HCT116 (cell line): ENCODE data around the gene AQP1. TPM values are rescaled to one million over a fixed set of nuclear protein-coding genes. Genes with fewer than 3 reads are reported as not detected.

ENCODE experiments used
- ATAC-seq: fragments of 200-7000 bp; cut with Tn5 transposase; 2 replicates; pipeline ENCODE4 v1.9.1; 2020; ENCODE audit warnings: mild to moderate bottlenecking, moderate library complexity
- BruUV-seq: library from RNA; stranded (reverse); fragments of 400-500 nt; replicated peaks from 2 replicates; lab custom pipeline; 2021; lab: Mats Ljungman, UMichigan
- CTCF ChIA-PET: fragments of 300-600 bp; sonication (Branson Sonifier 250); formaldehyde crosslinking; loops from one replicate; lab custom pipeline; 2021; ENCODE audit warnings: antibody characterized with exemption; lab: Charles Lee
- POLR2A ChIA-PET: fragments of 300-600, 350-600 bp; sonication (Branson Sonifier 250); formaldehyde crosslinking; loops from one replicate; lab custom pipeline; 2021; ENCODE audit warnings: antibody characterized with exemption; lab: Charles Lee
- RAD21 ChIA-PET, 2 experiments: fragments of 300-600 bp; sonication (Branson Sonifier 250); formaldehyde crosslinking; loops; one replicate each; lab custom pipeline; 2023; ENCODE audit warnings: low total read pairs in 2 of 2; ENCODE audit not compliant: uncharacterized antibody in 2 of 2, unreplicated experiment in 2 of 2, low non-redundant PET in 1 of 2; lab: Charles Lee
- DNase-seq: peaks from one replicate; pipeline ENCODE4 v3.0.0-alpha.2; 2010; ENCODE audit warnings: low read depth, low spot score
- H2AFZ ChIP-seq: fragments of 200-600 bp; shearing (Covaris generic), sonication (generic); 2 replicates; pipeline ENCODE4 v1.6.1; 2017; ENCODE audit warnings: low read depth, mixed run types, mixed read lengths, antibody characterized with exemption, low read length; ENCODE audit not compliant: poor library complexity, severe bottlenecking
- H3K27ac ChIP-seq: 2 replicates; pipeline ENCODE4 v1.5.1; 2012; ENCODE audit warnings: low read depth, low read length
- H3K27me3 ChIP-seq: fragments of 200-600 bp; sonication (generic); 2 replicates; pipeline ENCODE4 v1.6.1; 2016; ENCODE audit warnings: mixed run types, low read length, mixed read lengths; ENCODE audit not compliant: insufficient read depth
- H3K36me3 ChIP-seq, 2 experiments: fragments of 200-500 bp in 1 of 2; fragments of 200-600 bp in 1 of 2; sonication (Bioruptor generic) in 1 of 2; sonication (generic) in 1 of 2; 2 replicates each; pipeline versions ENCODE4 v1.5.1 to v1.6.1; 2014 to 2016; ENCODE audit warnings: low read length in 2 of 2, inconsistent platforms in 1 of 2, mixed read lengths in 1 of 2, mixed run types in 1 of 2; ENCODE audit not compliant: insufficient read depth in 2 of 2, control insufficient read depth in 1 of 2
- H3K4me1 ChIP-seq, 2 experiments: fragments of 200-600 bp in 1 of 2; sonication (generic) in 1 of 2; 2 replicates each; pipeline versions ENCODE4 v1.5.1 to v1.6.1; 2012 to 2017; ENCODE audit warnings: low read length in 2 of 2, inconsistent platforms in 1 of 2, mild to moderate bottlenecking in 1 of 2, mixed read lengths in 1 of 2, mixed run types in 1 of 2, moderate library complexity in 1 of 2; ENCODE audit not compliant: insufficient read depth in 2 of 2, control insufficient read depth in 1 of 2
- H3K4me2 ChIP-seq: fragments of 200-600 bp; sonication (generic); 2 replicates; pipeline ENCODE4 v1.6.1; 2017; ENCODE audit warnings: mixed run types, low read length, mixed read lengths
- H3K4me3 ChIP-seq, 2 experiments: fragments of 200-600 bp in 1 of 2; sonication (generic) in 1 of 2; replicated peaks in 1 of 2; 2 replicates each; pipeline ENCODE4 v1.5.1; 2011 to 2016; ENCODE audit warnings: low read length in 2 of 2, control low read depth in 1 of 2, low read depth in 1 of 2, mild to moderate bottlenecking in 1 of 2, mixed read lengths in 1 of 2, mixed run types in 1 of 2
- H3K79me2 ChIP-seq: fragments of 200-600 bp; sonication (generic); 2 replicates; pipeline ENCODE4 v1.6.1; 2017; ENCODE audit warnings: mild to moderate bottlenecking, mixed run types, low read length, moderate library complexity, mixed read lengths; ENCODE audit not compliant: insufficient read depth
- H3K9ac ChIP-seq: fragments of 200-600 bp; sonication (generic); 2 replicates; pipeline ENCODE4 v1.6.1; 2016; ENCODE audit warnings: low read length, mixed read lengths
- H3K9me2 ChIP-seq: fragments of 200-600 bp; sonication (generic), shearing (Covaris generic); 2 replicates; pipeline ENCODE4 v1.6.1; 2017; ENCODE audit warnings: mixed run types, mild to moderate bottlenecking, moderate library complexity; ENCODE audit not compliant: insufficient read depth
- H3K9me3 ChIP-seq, 2 experiments: fragments of 200-500 bp in 1 of 2; fragments of 200-600 bp in 1 of 2; sonication (Bioruptor generic) in 1 of 2; sonication (generic) in 1 of 2; 2 replicates each; pipeline ENCODE4 v1.6.1; 2014 to 2017; ENCODE audit warnings: low read length in 2 of 2, mixed read lengths in 2 of 2, inconsistent platforms in 1 of 2, low read depth in 1 of 2, mild to moderate bottlenecking in 1 of 2, mixed run types in 1 of 2, moderate library complexity in 1 of 2; ENCODE audit not compliant: control insufficient read depth in 1 of 2, insufficient read depth in 1 of 2
- H4K20me1 ChIP-seq: fragments of 200-600 bp; sonication (generic), shearing (Covaris generic); 2 replicates; pipeline ENCODE4 v1.6.1; 2017; ENCODE audit warnings: mixed run types, mild to moderate bottlenecking, moderate library complexity; ENCODE audit not compliant: insufficient read depth
- CBX3 ChIP-seq: IDR thresholded peaks from 2 replicates; pipeline ENCODE4 v1.6.1; 2012; ENCODE audit warnings: low read depth
- CEBPB ChIP-seq: IDR thresholded peaks from 2 replicates; pipeline ENCODE4 v1.6.1; 2012; ENCODE audit warnings: low read depth
- CTCF ChIP-seq, 3 experiments: fragments of 200-600 bp in 1 of 3; sonication (generic) in 1 of 3; IDR thresholded peaks in 2 of 3; conservative IDR thresholded peaks in 1 of 3; 2 replicates each; pipeline ENCODE4 v1.5.1; 2012 to 2017; ENCODE audit warnings: low read depth in 2 of 3, low read length in 2 of 3, antibody characterized with exemption in 1 of 3, borderline replicate concordance in 1 of 3, control low read depth in 1 of 3, mild to moderate bottlenecking in 1 of 3, mixed read lengths in 1 of 3, mixed run types in 1 of 3, moderate library complexity in 1 of 3; ENCODE audit not compliant: insufficient read depth in 1 of 3
- ELF1 ChIP-seq: IDR thresholded peaks from 2 replicates; pipeline ENCODE4 v1.6.1; 2012; ENCODE audit warnings: low read depth, borderline replicate concordance
- EZH2phosphoT487 ChIP-seq: fragments of 200-600 bp; IDR thresholded peaks from 2 replicates; pipeline ENCODE4 v1.6.1; 2018; ENCODE audit warnings: antibody characterized with exemption, borderline replicate concordance
- FOSL1 ChIP-seq: IDR thresholded peaks from 2 replicates; pipeline ENCODE4 v1.6.1; 2012; ENCODE audit warnings: low read depth
- JUND ChIP-seq: IDR thresholded peaks from 2 replicates; pipeline ENCODE4 v1.6.1; 2012
- MAX ChIP-seq: IDR thresholded peaks from 2 replicates; pipeline ENCODE4 v1.6.1; 2012
- POLR2A ChIP-seq: IDR thresholded peaks from 2 replicates; pipeline ENCODE4 v1.7.0; 2011; ENCODE audit warnings: borderline replicate concordance; ENCODE audit not compliant: insufficient read depth, insufficient read length; ENCODE audit errors: extremely low read depth
- POLR2AphosphoS5 ChIP-seq: IDR thresholded peaks from 2 replicates; pipeline ENCODE4 v1.6.1; 2011; ENCODE audit warnings: mild to moderate bottlenecking, low read depth, low read length, moderate library complexity
- RAD21 ChIP-seq: IDR thresholded peaks from 2 replicates; pipeline ENCODE4 v1.6.1; 2012; ENCODE audit warnings: low read depth, mild to moderate bottlenecking
- REST ChIP-seq: IDR thresholded peaks from 2 replicates; pipeline ENCODE4 v1.6.1; 2012; ENCODE audit warnings: low read depth
- SP1 ChIP-seq: IDR thresholded peaks from 2 replicates; pipeline ENCODE4 v1.6.1; 2012; ENCODE audit warnings: low read depth
- SRF ChIP-seq: IDR thresholded peaks from 2 replicates; pipeline ENCODE4 v1.6.1; 2012; ENCODE audit warnings: low read depth
- TCF7L2 ChIP-seq: IDR thresholded peaks from 2 replicates; pipeline ENCODE4 v1.7.0; 2011; ENCODE audit warnings: borderline replicate concordance, inconsistent platforms; ENCODE audit not compliant: insufficient read depth, insufficient read length; ENCODE audit errors: extremely low read depth
- YY1 ChIP-seq: IDR thresholded peaks from 2 replicates; pipeline ENCODE4 v1.6.1; 2011; ENCODE audit warnings: low read length, low read depth, moderate library complexity, mild to moderate bottlenecking; ENCODE audit not compliant: insufficient replicate concordance; ENCODE audit errors: extremely low read depth
- ZFX ChIP-seq: fragments of 450-650 bp; IDR thresholded peaks from 2 replicates; pipeline ENCODE4 v1.6.1; 2017
- ZNF274 ChIP-seq: fragments of 200-500 bp; sonication (Bioruptor generic); IDR thresholded peaks from 2 replicates; pipeline ENCODE4 v1.6.1; 2014; ENCODE audit warnings: mild to moderate bottlenecking, low read depth, low read length, inconsistent platforms
- intact Hi-C: fragments of 100-400 bp; cut with micrococcal nuclease; formaldehyde crosslinking; loops from 2 replicates; pipeline ENCODE4 v1.10.0; 2022
- total RNA-seq: library from RNA; stranded (reverse); gene quantifications from one replicate; pipeline ENCODE4 v1.2.1, GENCODE V29; 2021; ENCODE audit not compliant: unreplicated experiment

The AQP1 gene
- total RNA-seq, 1 experiment from 2014 or later: 2.0 TPM

- H3K79me2 ChIP-seq: no peaks in the 10 kb centered on the region
- DNase-seq (no peak), ATAC-seq (no peak)
- H3K4me3 ChIP-seq: no peak overlapping the region
- intact Hi-C loops: no loop called here
- CTCF ChIA-PET: interaction anchor here (1.1 kb wide), 1 partner anchor 14 kb away, joined by 3 read pairs; no protein-coding TSS in a partner anchor
- H3K9ac ChIP-seq: no peak overlapping the region
- RAD21 ChIA-PET: no interaction called here
- H3K9me3 ChIP-seq: no peaks in the 10 kb centered on the region; a peak in 1 of 4 replicates
- no TSS peak for BruUV-seq
- no peak overlapping the region for H3K27ac ChIP-seq
- H3K36me3 ChIP-seq: no peaks in the 10 kb centered on the region
- no peaks in the 10 kb centered on the region for H3K9me2 ChIP-seq
- H3K4me1 ChIP-seq: peaks cover 8 to 24% of the 10 kb centered on the region in 2 experiments
- TF ChIP-seq ZNF274 (no peak), ZFX (no peak), SP1 (no peak), TCF7L2 (no peak), RAD21 (no peak), SRF (no peak), POLR2AphosphoS5 (no peak), FOSL1 (no peak), POLR2A (no peak), CTCF (IDR thresholded peaks at IDR 0.05 in 2 of 3, conservative IDR thresholded peaks at IDR 0.05 in 1 of 3; ENCODE audit: borderline replicate concordance in 1 of 3, insufficient read depth in 1 of 3, low read depth in 2 of 3, low read length in 2 of 3) (no peak), EZH2phosphoT487 (no peak), CEBPB (no peak), CBX3 (no peak), MAX (no peak), REST (no peak), JUND (no peak), ELF1 (no peak), YY1 (no peak)
- H3K4me2 ChIP-seq: no peak overlapping the region
- no peaks in the 10 kb centered on the region for H3K27me3 ChIP-seq
- POLR2A ChIA-PET: no interaction called here
- H2AFZ ChIP-seq: no peak overlapping the region
- no peaks in the 10 kb centered on the region for H4K20me1 ChIP-seq
Measured at GRCh38 chr7:30924624-30925023, 13.0 kb downstream of the AQP1 start.
